HG02973 (cell line): ENCODE measurements around the gene PLEKHH1.

Experiments used
- ATAC-seq: cut with Tn5 transposase; IDR thresholded peaks from one replicate; pipeline ENCODE4 v1.9.1; 2021; ENCODE audit warnings: moderate library complexity; ENCODE audit not compliant: unreplicated experiment

PLEKHH1 gene

DNA sequence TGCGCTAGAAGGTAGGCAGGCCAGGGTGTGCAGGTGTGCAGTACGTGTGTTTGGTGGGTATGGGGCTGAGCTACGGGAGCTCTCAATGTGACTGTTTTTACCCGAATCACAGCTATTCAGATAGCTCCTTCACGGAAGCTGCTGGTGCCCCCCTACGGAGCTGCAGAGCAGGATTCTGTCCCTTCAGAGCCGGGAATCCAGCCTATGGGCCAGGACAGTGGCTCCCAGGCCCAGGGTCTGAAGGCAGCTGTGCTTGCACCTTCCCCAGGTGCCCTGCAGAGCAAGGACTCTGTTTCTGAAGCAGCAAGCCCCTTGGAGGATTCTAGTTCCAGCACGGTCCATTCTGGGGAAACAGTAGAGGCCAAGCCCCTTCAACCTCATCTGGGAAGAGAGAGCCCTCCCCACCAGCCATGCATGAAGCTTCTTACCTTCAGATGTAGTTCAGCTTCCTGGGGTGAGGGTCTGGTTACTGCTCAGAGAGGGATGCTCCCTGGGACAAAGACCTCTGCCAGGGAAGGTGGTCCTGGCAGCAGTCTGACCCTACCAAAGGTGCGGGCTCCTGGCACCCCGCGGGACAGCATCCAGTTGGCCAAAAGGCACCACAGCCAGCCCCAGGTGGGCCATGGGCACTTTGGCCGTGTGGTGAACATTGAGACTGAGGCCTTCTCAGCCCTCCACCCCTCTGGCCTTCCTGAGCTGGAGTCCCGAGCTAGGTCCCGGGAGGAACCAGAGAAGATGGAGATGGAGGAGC lies 29.1 kb downstream of the PLEKHH1 start:
- ATAC-seq, result no peak

DNA sequence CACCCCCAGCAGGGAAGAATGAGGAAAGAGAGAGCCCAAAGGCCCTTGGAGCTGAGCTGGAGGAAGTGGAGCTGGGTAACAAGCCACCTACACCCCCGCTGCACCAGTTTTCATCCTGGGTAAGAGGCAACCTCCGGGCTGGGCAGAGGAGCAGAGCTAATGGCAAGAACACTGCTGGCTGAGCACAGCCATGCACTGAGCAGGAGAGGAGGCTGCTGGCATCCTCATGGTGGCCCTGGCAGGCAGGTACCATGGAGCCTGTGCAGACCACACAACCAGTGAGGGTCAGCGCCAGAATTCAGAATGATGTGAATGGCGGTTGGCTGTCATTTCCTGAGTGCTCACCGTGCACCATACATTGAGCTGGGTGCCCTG lies 29.7 kb downstream of the PLEKHH1 start:
- no peak for ATAC-seq

DNA sequence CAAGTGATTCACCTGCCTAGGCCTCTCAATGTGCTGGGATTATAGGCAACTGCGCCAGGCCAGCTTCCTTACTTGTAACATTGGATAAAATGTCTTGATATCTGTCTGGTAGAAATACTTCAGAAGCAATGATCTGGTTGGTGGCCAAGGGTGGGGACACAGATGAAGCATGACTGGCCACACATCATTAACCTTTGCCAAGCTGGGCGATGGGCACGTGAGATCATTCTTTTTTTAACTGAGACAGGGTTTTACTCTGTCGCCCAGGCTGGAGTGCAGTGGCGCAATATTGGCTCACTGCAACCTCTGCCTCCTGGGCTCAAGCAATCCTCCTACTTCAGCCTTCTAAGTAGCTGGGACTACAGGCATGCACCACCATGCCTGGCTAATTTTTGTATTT lies 31.1 kb downstream of the PLEKHH1 start:
- no peak for ATAC-seq

DNA sequence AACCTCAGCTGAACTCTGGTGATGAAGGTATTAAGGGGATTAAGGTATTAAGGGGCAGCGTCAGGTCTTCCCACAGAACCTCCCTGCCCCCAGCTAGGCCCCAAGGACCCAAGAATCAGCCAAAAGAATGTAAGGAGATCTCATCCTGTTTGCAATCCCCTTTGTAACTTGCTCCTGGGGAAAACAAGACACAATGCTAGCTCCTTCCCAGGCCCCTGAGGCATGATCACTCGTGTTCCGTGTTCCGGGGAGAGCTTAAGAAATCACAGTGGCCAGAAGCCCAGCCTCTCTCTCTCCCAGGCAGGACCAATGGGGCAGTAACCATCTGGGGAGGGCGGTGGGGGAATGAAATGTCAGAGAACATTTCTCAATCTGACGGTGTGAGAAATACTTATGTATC lies 33.8 kb downstream of the PLEKHH1 start:
- no peak for ATAC-seq

DNA sequence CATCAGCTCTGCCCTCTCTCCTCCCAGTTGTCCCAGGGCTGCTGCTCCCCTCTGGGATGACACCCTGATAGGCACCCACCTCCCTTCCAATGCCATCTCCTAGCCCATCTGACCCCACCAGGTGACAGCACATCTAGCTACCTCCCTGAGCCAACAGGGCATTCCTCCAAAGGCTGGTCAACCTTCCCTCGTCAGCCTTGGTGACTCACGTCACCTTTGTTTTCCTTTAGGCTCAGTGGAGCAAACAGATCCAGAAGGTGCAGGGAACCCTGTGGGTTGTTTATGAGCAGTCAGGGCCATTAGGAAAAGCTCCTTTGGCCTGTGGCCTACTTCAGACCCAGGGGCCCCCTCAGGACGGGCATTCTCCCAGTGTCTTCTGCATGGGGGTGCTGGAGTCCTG lies 34.6 kb downstream of the PLEKHH1 start:
- no peak for ATAC-seq

DNA sequence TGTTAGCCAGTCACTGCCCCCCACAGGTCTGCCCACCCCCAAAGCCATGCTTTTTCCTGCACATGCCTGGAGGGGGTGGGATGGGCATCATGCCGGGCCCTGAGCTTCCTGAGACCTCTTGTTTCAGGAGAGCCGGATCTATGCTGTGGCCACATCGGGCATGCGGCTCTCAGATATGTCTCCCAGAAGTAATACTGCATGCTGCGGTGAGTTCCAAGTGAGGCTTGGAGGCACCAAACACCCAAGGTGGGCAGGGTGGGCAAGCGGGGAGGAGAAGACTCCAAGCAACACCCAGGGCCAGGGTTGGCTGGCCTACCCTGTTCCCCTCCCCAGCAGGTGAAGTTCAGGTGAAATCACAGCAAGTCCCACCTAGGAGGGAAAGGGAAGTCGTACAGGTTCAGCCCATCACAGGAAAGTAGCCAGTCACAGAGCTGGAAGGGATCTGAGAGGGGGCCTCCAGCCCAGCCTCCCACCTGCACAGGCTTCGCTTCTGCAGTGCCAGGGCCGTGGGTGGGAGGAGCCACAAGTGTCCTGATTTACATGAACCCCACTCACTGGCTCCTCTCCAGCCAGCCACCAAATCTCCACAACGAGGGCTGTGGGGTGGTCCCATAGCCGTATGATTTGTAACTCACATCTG lies 36.0 kb downstream of the PLEKHH1 start:
- ATAC-seq, result no peak

DNA sequence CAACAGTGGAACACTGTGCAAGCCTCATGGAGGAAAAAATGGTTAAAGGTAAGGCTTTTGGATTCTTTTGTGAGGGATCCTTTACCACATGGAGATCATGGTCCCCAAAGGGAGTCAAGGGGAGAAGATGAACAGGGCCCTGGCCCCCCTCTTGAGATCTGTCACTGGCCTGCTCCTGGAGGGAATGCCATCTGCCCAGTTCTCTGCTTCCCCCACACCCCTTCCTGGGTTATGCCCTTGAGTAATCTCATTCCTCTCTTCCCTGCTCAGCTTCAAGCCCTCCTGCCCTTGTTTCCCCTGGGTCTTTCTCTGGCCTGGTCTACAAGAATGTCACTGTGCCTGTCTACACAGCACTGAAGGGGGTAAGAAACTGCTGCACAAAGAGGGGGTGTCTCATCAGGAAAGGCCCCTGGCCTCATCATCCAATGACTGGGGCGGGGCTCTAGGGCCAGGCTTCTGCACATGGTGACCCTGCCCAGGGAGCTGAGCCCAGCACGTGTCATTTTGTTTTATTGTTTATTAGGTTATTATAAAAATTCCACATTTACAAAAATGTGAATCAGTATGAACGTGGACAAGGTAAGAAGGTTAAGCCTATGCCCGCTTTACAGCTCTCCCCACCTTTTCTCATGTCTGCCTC lies 36.7 kb downstream of the PLEKHH1 start:
- ATAC-seq, result no peak

DNA sequence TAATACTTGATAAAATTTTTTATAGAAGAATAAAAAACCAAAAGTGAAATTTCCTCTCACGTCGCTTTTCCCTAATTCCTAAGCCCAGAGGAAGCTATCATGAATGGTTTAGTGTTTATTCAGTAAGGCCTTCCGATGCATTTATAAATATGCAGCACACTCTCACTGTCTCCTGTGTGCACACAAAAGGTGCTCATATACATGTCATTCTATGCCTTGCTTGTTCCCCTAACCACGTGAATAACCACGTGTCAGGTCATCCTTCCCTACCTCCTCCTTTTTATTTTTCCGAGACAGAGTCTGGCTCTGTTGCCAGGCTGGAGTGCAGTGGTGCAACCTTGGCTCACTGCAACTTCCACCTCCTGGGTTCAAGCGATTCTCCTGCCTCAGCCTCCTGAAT lies 37.4 kb downstream of the PLEKHH1 start:
- no peak for ATAC-seq

DNA sequence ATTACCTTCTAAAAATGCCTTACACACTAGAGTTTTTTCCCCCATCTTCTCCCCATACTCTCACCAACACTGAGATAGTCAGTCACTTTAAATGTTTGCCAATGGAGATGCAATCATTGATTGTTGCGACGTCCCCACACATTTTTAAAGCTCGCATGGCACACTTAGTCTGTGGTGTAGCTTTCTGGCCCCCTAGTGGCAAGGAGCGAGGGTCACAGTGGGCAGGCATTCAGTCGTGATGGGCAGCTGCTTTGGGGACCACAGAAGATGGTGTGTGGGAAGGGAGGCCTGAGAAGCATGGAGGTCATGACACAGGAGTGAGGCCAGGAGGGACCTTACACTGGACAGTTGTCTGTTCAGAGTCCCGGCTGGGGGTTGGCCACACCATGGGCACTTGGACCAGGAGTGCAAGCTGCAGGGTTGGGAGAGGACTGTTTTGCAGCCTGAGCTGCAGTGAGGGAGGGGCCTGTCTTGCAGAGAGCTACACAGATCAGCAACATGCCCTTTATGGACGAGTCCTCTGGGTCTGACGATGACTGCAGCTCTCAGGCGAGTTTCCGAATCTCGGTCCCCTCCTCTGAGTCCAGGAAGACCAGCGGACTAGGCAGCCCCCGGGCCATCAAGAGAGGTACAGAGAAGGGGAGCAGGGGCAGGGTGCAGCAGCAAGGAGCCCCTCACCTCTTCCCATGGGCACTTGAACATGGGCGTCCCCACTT lies 38.3 kb downstream of the PLEKHH1 start:
- no peak for ATAC-seq

DNA sequence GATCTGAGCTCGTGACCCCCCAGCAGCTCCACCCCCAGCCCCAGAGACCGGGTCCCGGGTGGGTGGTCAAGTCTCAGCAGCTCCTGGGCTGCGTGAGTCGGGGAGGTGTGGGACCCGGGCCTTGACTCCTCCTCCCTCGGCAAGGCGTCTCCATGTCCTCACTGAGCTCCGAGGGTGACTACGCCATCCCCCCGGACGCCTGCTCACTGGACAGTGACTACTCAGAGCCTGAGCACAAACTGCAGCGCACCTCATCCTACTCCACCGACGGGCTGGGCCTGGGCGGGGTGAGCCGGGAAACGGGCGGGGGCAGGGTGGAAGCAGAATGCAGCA lies 38.9 kb downstream of the PLEKHH1 start:
- no peak for ATAC-seq

DNA sequence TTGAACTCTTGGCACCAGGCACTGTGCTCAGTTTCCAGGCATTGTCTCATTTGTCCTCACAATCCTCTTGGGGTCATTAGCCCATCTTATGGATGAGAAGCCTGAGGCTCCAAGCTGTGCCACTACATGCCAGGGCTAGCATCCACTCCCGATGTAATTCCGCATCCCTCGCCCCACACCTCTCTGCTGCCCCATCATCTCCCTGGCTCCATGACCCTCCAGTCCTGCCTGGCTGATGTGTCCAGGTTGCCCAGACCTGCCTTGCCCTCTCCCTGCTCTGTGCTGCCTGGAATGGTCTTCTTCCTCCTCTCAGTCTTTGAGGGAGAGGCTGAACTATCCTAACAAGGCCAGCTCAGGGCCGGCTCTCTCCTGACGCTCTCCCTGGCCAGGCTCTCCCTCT lies 39.5 kb downstream of the PLEKHH1 start:
- ATAC-seq, result no peak

DNA sequence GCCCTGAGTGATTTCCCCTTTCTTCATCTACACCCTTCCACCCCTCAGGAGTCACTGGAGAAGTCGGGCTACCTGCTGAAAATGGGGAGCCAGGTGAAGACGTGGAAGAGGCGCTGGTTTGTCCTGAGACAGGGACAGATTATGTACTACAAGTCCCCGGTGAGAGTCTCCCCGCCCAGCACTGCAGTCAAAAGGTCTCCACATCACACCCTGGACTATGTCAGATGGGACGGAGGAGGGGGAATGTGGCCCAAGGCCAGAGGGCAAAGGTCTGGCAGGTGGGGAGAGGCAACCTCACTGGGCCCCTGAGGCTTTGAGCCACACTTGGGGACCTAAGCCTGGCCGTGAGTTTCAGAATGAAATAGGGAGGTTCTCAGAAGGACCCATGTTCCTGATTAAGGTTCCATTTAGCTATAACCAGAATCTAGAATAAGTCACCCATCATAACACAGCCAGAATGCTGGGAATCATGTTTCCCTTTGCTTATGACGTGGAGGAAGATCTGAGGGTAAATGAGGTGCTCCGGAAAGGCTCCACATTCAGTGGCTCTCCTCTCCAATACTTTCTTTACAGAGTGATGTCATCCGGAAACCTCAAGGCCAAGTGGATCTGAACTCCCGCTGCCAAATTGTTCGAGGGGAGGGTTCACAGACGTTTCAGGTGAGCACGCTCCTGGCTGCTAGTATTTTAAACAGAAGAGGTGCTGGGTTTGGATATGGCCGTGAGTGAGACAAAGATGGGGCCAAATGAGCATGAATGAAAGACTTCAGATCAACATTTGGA lies 40.3 kb downstream of the PLEKHH1 start:
- ATAC-seq, result no peak

DNA sequence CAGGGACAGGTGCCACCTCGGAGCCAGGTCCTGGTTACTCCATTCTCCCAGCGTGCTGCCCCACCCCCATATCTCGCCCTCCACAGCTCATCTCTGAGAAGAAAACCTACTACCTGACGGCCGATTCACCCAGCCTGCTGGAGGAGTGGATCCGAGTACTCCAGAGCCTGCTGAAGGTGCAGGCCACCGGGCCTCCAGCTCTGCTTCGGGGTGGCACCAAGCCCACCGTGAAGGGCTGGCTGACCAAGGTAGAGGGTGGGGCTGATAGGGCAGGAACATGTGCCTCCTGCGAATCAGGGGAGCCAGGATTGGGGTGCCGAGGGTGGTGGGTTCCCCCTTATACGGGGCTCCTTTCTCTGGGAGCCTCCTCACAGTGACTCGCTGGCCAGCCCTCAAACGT lies 41.1 kb downstream of the PLEKHH1 start:
- ATAC-seq, result no peak

DNA sequence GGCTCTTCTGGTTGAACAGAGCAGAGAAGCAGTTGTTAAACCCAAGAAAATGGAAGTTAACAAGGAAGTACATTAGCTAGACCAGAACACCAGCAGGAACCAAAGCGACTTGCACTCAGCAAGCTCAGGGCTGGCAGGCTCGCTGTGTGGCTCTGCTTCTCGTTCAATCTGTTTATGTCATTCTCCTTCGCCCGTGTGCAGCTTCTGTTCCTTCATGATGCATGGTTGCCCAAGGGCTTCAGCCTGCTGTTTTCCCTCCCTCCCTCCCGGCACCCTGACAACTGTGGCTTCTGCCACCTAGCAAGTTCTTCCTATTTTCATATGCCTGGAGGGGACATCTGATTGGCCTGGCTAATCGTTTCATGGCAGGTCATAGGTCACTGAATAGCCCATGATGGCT lies 41.7 kb downstream of the PLEKHH1 start:
- ATAC-seq, result no peak

DNA sequence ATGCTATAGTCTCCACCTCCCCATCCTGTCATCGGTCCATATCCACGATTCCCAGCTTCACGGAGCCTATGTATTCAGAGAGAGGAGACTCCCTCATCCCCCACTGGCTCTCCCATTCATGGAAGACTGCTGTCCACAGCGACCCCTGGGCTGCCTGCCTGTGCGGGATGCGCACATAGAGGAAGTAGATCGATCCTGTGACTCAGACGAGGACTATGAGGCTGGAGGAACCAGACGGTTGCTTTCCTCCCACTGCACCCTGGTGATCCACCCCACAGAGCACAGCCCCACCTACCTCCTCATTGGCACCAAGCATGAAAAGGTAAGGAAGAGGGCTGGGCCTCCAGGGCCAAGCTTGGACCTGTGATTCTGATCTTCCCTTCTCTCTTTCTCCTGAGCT lies 42.6 kb downstream of the PLEKHH1 start:
- no peak for ATAC-seq

DNA sequence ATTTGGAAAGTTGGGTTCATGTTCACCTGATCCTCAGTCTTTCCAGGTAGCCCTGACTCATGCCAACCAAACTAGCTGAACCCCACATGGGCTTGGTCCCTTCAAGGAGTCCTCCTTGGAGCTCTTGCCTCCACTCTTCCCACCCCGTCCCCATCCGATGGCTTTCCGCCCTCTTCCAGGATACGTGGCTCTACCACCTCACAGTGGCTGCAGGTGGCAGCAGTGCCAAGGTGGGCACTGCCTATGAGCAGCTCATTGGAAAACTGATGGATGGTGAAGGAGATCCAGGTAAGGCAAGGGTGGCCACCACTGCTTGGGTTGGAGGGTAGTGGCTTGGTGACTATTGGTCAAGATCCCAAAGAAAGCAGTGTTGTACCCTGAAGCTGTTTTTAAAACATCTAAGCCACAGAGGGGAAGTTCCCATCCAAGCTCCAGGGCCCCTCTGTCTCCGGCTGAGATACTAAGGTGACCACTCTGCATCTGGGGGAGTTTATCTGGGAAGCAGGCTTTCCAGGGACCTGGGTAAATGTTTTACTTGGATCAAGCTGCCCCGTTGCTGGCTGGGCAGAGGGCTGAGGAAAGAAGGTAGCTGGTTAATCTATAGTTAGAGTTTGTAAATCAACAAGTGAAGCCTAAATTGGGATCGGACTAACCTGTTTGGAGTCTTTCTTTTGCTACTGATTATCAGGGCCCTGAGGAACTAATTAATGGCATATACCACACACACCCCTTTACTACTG lies 43.3 kb downstream of the PLEKHH1 start:
- ATAC-seq, result no peak

DNA sequence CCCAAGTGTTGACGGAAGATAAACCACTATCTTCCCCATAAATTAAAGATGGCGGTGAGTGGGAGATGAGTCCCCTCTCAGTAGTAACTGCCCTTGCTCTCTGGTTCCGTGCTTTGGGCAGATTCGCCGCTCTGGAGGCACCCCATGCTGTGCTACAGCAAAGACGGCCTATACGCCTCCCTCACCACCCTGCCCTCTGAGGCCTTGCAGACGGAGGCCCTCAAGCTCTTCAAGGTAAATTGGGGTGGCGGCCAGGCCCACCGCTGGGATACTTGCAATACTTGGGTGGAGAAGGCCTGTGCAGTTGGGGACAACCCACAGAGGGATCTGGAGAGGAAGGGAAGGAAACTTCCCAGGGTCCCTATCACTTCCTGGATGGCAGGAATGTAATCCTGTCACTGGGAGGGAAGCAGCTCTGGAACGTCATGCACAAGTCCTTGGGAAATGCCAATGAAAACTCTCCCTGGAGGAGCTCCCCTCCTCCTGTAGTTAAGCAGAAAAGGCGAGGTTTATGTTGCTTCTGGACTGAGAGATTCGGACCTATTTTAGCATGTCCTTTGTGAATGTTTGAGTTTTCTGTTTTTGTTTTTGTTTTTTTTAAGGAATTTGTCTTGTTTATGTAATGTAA lies 44.2 kb downstream of the PLEKHH1 start:
- ATAC-seq, result no peak

DNA sequence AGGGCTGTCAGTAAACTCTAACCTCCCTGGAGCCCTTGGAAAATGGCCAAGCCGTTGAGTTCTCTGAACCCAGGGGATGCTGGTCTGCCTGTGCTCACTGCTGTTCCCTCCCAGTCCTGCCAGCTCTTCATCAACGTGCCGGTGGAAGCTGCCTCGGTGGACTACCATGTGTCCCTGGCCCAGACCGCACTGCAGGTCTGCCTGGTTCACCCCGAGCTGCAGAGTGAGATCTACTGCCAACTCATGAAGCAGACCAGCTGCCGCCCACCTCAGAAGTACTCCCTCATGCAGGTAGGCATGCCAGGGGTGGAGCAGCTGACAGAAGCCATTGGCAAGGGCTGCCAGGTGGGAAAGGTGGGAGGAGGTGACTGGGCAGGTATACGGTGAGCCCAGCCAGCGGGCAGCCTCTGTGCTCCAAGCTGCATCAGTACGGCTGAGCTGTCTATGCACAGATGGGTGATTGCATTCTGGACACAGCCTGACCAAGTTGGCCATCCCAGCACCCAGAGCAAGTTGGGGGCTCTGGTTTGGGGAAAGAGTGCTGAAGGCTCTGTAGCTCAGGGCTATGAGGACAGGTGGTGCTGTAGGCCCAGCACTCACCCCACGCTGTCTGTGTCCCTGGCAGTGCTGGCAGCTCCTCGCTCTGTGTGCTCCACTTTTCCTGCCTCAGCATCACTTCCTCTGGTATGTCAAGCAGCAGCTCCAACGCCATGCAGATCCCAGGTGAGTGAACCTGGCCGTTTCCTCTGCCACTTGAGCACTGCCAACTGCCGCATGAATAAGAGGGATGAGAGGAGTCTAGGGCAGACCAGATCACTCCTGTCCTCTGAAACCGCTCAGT lies 45.0 kb downstream of the PLEKHH1 start:
- ATAC-seq, result no peak

DNA sequence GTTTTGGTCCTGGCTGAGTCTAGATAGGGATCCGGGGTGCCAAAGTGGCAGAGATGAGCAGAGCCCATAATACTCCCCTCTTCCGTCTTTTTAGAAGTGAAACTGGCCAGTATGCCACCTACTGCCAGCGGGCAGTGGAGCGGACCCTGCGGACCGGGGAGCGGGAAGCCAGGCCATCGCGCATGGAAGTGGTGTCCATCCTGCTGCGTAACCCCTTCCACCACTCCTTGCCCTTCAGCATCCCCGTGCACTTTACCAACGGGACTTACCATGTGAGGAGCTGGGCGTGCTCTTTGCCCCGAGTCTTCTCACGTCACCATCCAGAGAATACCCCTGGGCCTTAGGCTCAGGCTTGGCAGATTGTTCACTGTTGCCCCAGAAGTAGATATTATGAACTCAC lies 46.0 kb downstream of the PLEKHH1 start:
- no peak for ATAC-seq
